HG02610 (cell line): ENCODE data around the gene RRP12.
A peak's percentile ranks its signal among the peaks of the same experiment; 100 is the strongest.

Source experiments
- ATAC-seq: cut with Tn5 transposase; IDR thresholded peaks from one replicate; pipeline ENCODE4 v1.9.1; 2021; ENCODE audit warnings: mild to moderate bottlenecking, moderate library complexity; ENCODE audit not compliant: unreplicated experiment

The RRP12 gene

GRCh38 chr10:97318772-97319651, 82.1 kb downstream of the RRP12 start, which contains the start of gene FRAT1:
Gene FRAT1 (plus strand): TSS chr10:97319271. CDS start chr10:97319454, 183 bp downstream.
- ATAC-seq: peak; percentile 79

DNA sequence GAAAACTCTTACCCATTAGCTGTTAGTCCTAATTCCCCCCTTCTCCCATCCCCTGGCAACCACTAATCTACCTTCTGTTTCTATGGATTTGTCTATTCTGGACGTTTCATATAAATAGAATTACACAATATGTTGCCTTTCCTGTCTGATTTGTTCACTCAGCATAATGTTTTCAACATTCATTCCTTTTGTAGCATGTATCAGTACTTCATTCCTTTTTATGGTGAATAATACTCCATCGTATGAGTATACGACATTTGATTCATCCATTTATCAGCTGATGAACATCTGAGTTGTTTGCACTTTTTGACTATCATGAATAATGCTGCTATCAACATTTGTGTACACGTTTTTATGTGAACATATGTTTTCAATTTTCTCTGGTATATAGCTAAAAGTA, 86.5 kb downstream of the RRP12 start:
- ATAC-seq: no peak

DNA sequence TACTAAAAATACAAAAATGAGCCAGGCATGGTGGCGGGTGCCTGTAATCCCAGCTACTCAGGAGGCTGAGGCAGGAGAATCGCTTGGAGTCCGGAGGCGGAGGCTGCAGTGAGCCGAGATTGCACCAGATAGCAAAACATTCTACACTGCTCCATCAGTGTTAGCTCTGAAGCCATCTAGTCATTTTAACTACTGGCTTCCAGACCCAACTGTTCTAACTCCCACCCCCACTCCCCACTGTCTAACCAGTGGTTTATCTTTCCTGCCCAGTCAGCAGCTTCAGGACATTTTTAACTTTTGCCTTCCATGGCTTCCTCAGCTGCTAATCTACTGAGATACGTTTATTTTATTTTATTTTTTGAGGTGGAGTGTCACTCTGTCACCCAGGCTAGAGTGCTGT, 88.2 kb downstream of the RRP12 start:
- no peak for ATAC-seq

- ATAC-seq: no peak
Observed at GRCh38 chr10:97311111-97311626, 90.0 kb downstream of the RRP12 start.

- no peak for ATAC-seq
Observed at GRCh38 chr10:97307866-97308780, 93.0 kb downstream of the RRP12 start.

- no peak for ATAC-seq
Observed at GRCh38 chr10:97307441-97307840, 93.7 kb downstream of the RRP12 start.
